H1 (cell line): ENCODE results near the gene SFTPA2.

Source experiments
- ATF3 ChIP-seq: IDR thresholded peaks from 2 replicates; pipeline ENCODE4 v1.6.1; 2011; ENCODE audit warnings: low read depth, mild to moderate bottlenecking, low read length; ENCODE audit not compliant: insufficient read depth
- CHD2 ChIP-seq: IDR thresholded peaks from 2 replicates; pipeline ENCODE4 v1.6.1; 2012; ENCODE audit warnings: low read length, improper control_type of control experiment
- CTCF ChIP-seq, 3 experiments: IDR thresholded peaks; 1 replicate in 2 of 3; 2 replicates in 1 of 3; pipeline versions ENCODE4 v1.5.1 to v1.6.1; 2011; ENCODE audit warnings: low read length in 3 of 3, mild to moderate bottlenecking in 3 of 3, inconsistent platforms in 2 of 3, low read depth in 1 of 3, moderate library complexity in 1 of 3; ENCODE audit not compliant: insufficient read depth in 1 of 3; ENCODE audit errors: control extremely low read depth in 1 of 3
- EP300 ChIP-seq, 2 experiments: IDR thresholded peaks; 1 replicate in 1 of 2; 2 replicates in 1 of 2; pipeline ENCODE4 v1.6.1; 2011 to 2012; ENCODE audit warnings: low read depth in 2 of 2, low read length in 2 of 2, mild to moderate bottlenecking in 2 of 2, borderline replicate concordance in 1 of 2, inconsistent platforms in 1 of 2, moderate library complexity in 1 of 2
- FOSL1 ChIP-seq: IDR thresholded peaks from 2 replicates; pipeline ENCODE4 v1.6.1; 2011; ENCODE audit warnings: mild to moderate bottlenecking, low read depth, low read length, moderate library complexity; ENCODE audit not compliant: insufficient read depth
- JUND ChIP-seq: IDR thresholded peaks from 2 replicates; pipeline ENCODE4 v1.6.1; 2011; ENCODE audit warnings: mild to moderate bottlenecking, improper control_type of control experiment, low read length
- KDM5A ChIP-seq: fragments of 200-600 bp; IDR thresholded peaks from 2 replicates; pipeline ENCODE4 v1.7.1; 2012; ENCODE audit warnings: mild to moderate bottlenecking, low read length, inconsistent platforms, mixed read lengths
- MAX ChIP-seq: IDR thresholded peaks from 2 replicates; pipeline ENCODE4 v1.6.1; 2012; ENCODE audit warnings: inconsistent platforms
- POLR2A ChIP-seq, 2 experiments: IDR thresholded peaks; 1 replicate in 1 of 2; 2 replicates in 1 of 2; pipeline ENCODE4 v1.6.1; 2011; ENCODE audit warnings: low read depth in 2 of 2, low read length in 2 of 2, mild to moderate bottlenecking in 2 of 2; ENCODE audit errors: control extremely low read depth in 1 of 2
- POLR2AphosphoS5 ChIP-seq: IDR thresholded peaks from 2 replicates; pipeline ENCODE4 v1.6.1; 2011; ENCODE audit warnings: low read depth, low read length
- POU5F1 ChIP-seq: IDR thresholded peaks from 2 replicates; pipeline ENCODE4 v1.6.1; 2011; ENCODE audit warnings: low read depth, mild to moderate bottlenecking, low read length, moderate library complexity
- SIX5 ChIP-seq: IDR thresholded peaks from 2 replicates; pipeline ENCODE4 v1.6.1; 2011; ENCODE audit warnings: mild to moderate bottlenecking, low read depth, low read length
- TAF1 ChIP-seq: IDR thresholded peaks from 2 replicates; pipeline ENCODE4 v1.6.1; 2011; ENCODE audit warnings: mild to moderate bottlenecking, low read depth, low read length

GRCh38 chr10:79605308-79605707, 45.1 kb upstream of the SFTPA2 start:
- TF ChIP-seq MAX (no peak), CTCF (IDR thresholded peaks at IDR 0.05; ENCODE audit: control extremely low read depth in 1 of 3, insufficient read depth in 1 of 3, low read depth in 1 of 3, low read length in 3 of 3) (no peak), SIX5 (no peak), CHD2 (no peak), POLR2A (IDR thresholded peaks at IDR 0.05; ENCODE audit: control extremely low read depth in 1 of 2, low read depth in 2 of 2, low read length in 2 of 2) (no peak), FOSL1 (no peak), TAF1 (no peak), POU5F1 (no peak), JUND (no peak), EP300 (IDR thresholded peaks at IDR 0.05; ENCODE audit: borderline replicate concordance in 1 of 2, low read depth in 2 of 2, low read length in 2 of 2) (no peak), ATF3 (no peak), KDM5A (no peak), POLR2AphosphoS5 (no peak)
